Left forelimb (tissue), 1 donor: Measurements from ENCODE around the gene SIVA1.

ENCODE experiments used
- DNase-seq: peaks from one replicate; pipeline ENCODE4 v3.0.0-alpha.2; 2018; ENCODE audit warnings: low spot score

SIVA1 gene

DNA sequence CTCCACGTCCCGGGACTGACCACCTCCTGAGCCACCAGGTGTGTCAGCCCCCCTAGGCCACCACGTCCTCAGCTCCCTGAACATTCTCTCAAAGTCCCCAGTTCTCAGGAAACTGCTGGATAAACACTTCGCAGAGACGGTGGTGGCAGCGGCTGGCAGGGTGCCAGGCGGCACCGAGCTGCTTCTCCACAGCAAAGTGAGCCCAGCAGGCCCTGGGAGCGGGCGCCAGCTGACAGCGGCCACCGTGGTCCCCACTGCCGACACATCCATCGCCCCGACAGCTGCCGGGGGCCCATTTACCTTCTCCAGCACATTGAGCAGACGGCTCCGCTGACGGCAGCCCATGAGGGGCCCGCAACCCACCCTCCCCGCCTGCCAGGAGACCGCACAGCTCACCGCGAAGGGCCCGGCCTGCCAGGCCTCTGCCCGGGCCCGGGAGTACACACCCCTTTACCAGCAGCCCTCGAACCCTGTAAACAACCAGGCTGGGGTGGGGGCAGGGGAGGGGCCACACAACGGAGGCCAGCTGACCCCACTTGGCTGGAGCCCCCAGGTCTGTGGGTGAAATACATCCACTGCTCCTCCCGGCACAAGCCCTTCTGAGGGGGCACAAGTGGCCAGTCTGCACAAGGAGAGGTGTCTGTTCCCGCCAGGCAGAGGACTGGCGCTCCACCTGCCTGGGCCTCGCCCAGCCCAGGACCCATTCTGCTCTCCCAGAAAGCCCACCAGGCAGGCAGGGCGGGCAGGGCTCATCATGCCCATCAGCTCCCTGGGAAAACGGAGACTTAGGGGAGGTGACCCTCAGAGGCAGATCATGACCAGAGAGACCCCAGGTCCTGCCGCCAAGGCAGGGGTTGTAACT, 32.1 kb downstream of the SIVA1 start:
- no peak for DNase-seq

GRCh38 chr14:104785708-104786080, 32.7 kb downstream of the SIVA1 start:
- no peak for DNase-seq

DNA sequence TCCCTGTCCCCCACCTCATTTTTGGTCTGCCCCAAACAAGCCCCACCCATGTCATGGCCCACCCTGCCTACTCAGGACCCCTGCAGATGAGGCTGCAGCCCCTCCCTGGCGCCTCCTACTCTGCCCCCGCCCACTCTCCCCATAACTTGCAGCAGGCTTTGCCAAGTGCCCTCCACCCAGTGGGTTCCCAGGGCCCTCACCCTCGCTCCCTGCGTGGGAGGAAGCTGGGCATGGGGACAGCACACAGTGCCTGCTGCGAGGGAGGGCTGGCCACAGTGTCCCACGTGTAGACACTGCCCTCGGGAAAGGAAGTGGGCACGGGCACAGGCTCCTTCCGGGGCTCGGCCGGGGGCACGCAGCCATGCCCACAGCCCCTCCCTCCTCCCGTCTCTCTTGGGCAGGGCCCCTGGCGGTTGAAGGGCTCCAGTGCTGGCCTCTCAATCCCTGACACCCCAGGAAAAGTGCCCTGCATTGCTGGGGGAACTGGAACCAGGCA, 33.2 kb downstream of the SIVA1 start:
- no peak for DNase-seq

- no peak for DNase-seq
These were observed 34.1 kb downstream of the SIVA1 start for GRCh38 chr14:104786726-104787675.

DNA sequence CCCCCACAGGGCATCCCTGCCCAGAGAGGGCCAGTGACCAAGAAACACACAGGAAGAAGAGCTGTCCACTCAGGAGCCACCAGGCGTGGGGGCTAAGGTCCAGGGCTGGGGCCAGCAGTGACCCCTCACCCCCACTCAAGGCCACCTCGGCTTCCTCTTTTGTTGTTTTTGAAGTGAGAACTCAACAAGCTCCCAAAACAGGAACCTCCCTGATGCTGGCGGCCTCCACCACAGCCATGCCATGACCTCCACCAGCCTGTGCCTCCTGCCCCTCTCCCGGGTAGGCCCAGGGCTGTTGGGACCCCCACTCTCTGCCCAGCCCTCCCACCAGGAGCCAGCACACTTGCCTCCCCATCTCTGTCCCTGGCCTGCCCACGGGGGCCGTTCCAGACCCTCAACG, 34.8 kb downstream of the SIVA1 start:
- no peak for DNase-seq

DNA sequence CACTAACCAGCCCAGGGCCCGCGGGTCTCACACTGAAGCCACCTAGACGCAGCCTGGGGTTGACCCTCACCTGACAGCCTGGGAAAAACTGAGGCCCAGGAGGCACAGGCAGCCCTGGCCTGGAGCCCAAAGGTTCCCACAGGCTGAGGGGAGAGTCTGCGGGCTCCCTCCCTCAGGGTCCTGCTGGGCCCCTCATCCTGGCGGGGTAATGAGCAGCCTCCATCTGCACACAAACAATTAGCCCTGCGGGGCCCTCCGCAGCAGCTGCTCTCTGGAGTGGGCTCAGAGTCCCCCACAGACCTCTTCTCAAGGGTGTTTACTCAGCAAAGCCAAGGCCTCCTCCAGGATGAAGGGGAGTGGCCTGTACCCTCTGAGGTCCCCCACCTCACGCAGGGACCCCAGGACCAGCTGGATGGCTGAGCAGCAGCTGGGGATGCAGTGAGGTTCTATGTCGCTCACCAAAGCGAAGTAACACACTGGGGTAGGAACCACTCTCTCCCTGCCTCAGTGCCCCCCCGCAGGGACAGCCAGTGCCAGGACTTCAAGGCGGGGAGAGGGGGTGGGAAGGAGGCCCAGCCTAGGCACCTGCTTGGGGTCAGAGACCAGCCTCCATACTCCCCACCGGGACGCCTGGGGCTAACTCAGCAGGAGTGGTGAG, 35.3 kb downstream of the SIVA1 start:
- DNase-seq: no peak

DNA sequence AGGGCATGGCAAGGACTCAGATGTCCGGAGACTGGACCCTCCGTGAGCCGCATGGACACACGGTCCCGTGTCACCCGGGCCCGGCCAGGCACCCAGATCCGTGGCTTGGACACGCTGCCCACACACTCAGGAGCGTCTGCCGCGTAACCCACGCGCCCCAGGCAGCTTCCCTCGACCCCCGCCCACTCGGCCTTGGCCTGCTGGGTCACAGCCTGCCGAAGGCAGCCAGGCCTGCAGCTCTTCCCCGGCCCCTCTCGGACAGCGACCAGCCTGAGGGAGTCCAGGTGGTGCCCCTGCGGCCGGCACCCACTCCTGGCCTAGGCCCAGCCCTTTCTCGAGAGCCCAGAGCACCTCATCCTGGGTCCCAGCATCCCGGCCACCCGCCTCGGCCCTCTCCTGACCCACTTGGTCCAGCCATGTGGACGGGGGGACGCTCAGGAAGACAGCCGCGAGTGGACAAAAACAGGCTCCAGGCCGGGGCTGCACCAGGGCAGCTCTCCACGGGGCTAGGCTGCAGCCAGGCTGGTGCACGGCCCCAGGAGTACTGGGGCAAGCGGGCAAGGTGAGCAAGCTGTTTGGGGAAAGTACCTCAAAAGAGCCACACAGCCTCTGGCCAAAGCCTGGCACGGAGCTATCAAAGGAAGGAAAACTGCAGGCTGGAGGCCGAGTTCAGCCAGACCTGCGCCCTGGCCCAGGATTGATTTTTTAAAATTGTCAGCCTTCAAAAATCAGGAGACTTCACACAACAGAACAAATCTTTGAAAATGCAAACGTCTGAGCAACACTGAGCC, 36.1 kb downstream of the SIVA1 start:
- no peak for DNase-seq

DNA sequence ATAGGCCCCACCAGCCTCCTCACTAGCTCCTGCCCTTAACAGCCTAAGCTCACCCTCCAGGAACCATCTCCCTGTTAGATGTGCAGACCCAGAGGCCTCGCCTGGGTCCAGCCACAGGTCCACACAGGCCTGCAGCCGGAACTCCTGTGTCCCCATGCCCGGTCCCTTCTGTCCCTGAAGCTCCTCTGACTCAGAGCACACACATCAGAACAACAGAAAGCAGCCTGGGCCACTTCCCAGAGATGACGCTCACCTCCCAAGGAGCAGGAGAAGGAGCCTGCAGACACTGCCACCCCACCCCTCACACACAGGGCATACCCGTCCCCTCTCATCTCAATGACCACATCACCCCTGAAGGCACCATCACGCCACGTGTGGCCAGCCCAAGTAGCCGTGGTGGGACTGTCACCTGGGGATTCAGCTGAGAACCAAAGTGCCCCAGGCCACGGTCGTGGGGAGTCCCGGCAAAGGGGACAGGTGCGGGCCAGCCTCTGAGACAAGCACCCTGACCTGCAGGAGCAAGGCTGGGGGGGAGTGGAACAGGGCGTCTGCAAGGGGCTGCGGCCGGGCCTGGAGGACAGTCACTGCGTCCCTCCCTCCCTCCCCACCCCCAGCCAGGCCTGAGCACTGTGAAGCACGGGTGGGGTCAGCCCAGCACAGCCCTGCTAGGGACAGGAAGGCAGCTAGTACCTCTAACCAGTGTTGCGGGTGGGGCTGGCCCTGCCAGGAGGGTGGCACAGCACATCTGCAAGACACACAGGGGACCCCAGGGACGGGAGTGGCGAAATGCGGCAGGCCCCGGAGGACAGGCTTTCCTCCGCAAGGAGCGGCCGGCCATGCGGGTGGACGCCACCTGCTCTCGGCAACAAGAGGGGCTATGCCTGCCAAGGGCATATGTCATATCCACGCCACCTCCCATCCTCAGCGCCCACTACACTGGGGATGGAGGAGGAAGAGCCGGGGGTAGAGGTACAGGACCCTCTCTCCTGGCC, 37.1 kb downstream of the SIVA1 start:
- no peak for DNase-seq

DNA sequence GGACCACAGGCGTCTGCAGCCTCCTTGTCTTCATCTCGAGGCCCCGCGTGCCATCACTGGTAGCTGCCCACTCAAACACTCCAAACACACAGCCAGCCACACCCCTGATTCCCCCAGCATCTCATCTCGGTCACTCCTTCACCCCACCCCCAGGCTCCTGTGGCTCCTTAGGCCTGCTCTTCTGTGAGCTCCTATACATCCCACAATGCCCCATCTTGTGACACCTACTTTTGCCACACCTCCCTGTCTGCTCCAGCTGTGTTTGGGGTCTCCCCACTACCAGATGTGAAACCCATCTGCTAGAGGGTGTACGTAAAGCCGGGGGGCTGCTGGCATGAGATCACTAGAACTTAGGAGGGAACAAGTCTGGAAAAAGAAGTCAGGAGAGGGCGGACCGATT, 38.5 kb downstream of the SIVA1 start:
- no peak for DNase-seq

- no peak for DNase-seq
These were observed 39.3 kb downstream of the SIVA1 start for GRCh38 chr14:104792101-104792884.

DNA sequence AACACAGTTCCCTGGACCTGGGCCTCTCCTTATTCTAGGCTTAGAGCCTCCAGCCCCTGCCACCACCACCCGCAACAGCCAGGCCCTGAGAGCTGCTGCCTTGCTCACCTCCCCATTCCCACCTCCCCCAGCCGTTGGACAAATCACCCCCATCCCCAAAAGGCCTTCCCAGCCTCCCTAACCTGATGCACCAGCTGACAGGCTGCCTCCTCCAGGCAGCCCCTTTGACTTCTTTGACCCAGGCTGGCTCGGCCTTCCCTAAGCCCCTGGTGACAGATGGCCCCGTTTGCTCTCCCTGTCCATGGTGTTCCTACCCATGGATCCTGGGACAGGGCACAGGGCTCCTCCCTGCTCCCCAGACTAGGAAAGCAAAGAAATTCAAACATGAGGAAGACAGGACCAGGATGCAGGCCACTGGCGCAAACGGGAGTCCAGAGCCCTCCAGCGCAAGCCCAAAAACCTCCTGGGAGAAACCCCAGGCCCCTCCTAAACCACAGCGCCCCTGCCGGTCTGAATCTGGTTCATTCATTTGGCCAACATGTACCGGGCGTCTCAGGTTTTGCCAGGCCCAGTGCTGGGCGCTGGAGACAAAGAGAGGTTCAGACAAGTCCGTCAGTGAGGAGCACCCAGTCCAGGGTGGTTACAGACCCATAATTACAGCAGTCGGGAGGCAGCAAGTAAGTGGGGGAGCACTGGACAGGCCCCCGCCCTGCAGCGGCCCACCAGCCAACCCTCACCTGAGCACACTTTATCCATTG, 40.2 kb downstream of the SIVA1 start:
- DNase-seq: no peak

- DNase-seq: no peak
These were observed 40.7 kb downstream of the SIVA1 start for GRCh38 chr14:104793703-104793959.

DNA sequence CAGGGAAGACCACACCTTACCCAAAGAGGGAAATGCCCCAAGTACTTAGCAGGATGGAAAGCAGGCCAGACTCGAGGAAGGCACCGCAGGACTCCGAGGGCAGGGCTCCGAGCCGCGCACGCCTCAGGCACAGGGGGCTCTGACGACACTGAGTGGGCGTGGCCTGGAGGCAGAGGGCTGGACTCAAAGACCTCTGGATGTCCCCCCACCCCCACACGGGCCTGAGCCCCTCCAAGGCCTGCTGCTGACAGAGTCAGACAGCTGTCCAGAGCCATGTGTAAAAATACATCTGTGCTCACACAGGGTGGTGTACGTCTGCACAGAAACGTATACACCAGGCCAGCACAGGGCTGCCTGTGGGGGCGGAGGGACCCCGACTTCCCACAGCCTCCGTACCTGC, 41.2 kb downstream of the SIVA1 start:
- DNase-seq: no peak

DNA sequence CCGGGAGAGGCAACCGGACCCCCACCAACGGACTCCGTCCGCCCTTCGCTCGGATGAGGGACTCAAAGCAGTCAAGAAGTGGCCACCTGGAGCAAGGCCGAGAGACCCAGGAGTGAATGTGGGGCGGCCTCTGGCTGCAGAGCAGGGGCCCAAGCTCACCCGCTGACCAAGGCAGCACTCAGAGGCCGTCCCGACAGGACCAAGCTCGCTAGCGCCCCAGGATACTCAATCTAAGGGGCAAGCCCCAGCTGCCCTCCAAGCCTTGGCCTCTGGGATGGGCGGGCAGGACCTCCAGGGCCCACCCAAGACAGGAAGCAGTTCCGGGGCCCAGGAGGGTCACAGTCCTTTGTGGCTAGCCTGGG, 41.7 kb downstream of the SIVA1 start:
- no peak for DNase-seq

DNA sequence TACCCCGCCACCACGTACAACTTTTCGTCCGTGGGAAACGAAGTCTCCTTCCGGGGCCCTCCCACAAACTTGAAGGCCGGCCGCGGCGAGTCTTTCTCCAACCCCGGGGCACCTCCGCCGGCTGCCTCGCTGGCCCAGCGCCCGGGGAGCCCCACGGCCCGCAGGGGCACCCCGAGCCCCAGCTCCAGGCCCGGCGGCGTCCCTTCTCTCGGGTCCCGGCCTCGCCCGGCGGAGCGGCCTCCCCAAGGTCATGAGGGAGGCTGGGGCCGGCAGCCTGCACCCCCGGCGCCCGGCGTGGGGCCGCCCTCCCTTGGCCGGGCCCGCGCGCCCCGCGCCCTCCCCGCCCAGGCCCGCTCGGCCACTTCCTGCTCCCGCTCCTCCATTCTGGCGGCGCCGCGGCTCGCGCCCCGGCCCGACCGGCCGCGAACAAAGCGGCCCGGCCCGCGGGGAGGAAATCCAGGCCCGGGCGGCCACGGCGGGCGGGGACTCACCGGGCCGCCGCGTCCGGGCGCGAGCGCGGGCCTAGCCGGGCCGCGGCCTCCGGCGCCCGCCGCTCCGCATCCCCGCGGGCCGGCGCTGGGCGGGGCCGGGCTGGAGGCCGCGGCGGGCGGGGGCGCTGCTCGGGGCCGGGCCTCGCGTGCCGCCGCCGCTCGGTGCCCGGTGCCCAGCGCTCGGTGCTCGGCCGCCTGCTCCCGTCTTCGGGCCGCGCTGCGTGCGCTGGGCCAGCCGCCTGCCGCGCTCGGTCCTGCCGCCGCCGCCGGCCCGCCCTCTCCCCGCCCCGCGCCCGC, 42.2 kb downstream of the SIVA1 start, which contains the start of gene AKT1:
Gene AKT1, minus strand, starts transcription at position 756 of the 788 bp plus-strand sequence. CDS start 3,105 bp downstream, outside the sequence.
- no peak for DNase-seq

GRCh38 chr14:104795781-104796686, 43.1 kb downstream of the SIVA1 start:
- no peak for DNase-seq

- no peak for DNase-seq
These were observed 43.7 kb downstream of the SIVA1 start for GRCh38 chr14:104796687-104797081.
